GM12891 (cell line): ENCODE data around the gene SMAD6.

Experiments
- PAX5 ChIP-seq: IDR thresholded peaks from 2 replicates; pipeline ENCODE4 v1.6.1; 2011; ENCODE audit warnings: low read length, moderate library complexity, mild to moderate bottlenecking; ENCODE audit not compliant: insufficient read depth, severe bottlenecking
- POLR2A ChIP-seq: IDR thresholded peaks from 2 replicates; pipeline ENCODE4 v1.6.1; 2011; ENCODE audit warnings: low read depth, low read length, control low read depth
- POLR2AphosphoS5 ChIP-seq: IDR thresholded peaks from 2 replicates; pipeline ENCODE4 v1.6.1; 2011; ENCODE audit warnings: low read depth, low read length, control low read depth
- POU2F2 ChIP-seq: IDR thresholded peaks from 2 replicates; pipeline ENCODE4 v1.6.1; 2011; ENCODE audit warnings: low read depth, mild to moderate bottlenecking, control low read depth, low read length, moderate library complexity
- SPI1 ChIP-seq: IDR thresholded peaks from 2 replicates; pipeline ENCODE4 v1.6.1; 2011; ENCODE audit warnings: low read depth, low read length, control low read depth
- TAF1 ChIP-seq: IDR thresholded peaks from 2 replicates; pipeline ENCODE4 v1.6.1; 2011; ENCODE audit warnings: low read depth, low read length, control low read depth

GRCh38 chr15:66763186-66764071 lies 61.4 kb downstream of the SMAD6 start:
- TF ChIP-seq POLR2A (no peak), TAF1 (no peak), POLR2AphosphoS5 (no peak), PAX5 (no peak), SPI1 (no peak), POU2F2 (no peak)
